Erythroblast (primary cell): ENCODE data around the gene DNAH10.

Source experiments
- DNase-seq, 2 experiments: peaks; one replicate each; lab custom pipeline; 2025; lab: John Stamatoyannopoulos, UW
- GATA1 ChIP-seq: IDR thresholded peaks from 2 replicates; pipeline ENCODE4 v1.6.1; 2011; ENCODE audit warnings: low read depth, mild to moderate bottlenecking, control low read depth, low read length, moderate library complexity
- POLR2A ChIP-seq: IDR thresholded peaks from 2 replicates; pipeline ENCODE4 v1.6.1; 2011; ENCODE audit warnings: mild to moderate bottlenecking, low read length

Gene DNAH10

DNA sequence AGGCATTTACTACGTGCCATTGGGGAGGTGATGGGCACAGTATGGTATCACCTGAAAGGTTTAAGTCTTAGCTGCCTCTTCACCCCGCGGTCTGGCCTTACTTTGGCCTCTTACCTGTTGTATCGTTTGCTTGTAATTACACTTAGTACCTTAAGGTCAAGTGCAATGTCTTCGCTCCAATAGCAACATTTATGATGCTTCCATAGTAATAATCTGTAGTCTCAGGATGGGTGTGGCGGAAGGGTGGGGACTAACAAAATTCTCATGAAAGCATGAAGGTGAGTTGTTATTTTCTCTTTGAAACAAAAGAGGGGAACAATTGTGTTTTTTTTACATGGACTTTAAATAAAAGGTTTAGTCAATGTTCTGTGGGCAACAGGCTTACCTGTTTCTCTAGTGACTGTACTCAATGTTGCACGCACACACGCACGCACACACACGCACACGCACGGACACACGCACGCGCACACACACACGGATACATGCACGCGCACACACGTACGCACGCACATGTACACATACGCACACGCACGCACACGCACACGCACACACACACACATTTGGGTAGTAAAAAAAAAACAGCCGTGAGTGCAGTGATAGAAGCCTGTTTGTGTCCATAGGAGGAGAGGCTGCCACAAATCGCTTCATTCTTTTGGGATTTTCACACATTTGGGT, 91.4 kb downstream of the DNAH10 start:
- TF ChIP-seq GATA1 = no peak
- TF ChIP-seq POLR2A = no peak
- DNase-seq = no peak

DNA sequence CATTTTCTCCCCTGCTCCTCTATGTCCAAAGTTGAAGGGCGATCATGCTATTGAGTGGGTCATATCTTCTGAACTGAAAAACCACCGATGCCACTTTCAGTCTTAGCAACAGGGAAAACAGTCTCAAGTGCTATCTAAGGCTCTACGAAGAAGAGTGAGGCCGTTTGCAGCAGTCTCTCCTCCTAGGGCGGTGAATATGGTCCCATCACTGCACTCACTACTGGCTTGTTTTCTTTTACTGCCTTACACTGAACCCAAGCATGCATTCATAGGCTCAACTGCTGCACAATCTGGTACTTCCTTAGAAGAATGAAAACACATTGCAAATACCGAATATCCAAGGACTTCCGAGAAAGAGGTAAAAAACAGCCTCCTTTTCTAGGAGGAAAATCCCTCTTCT, 92.1 kb downstream of the DNAH10 start:
- TF ChIP-seq GATA1 = no peak
- no peak for TF ChIP-seq POLR2A
- DNase-seq = no peak

DNA sequence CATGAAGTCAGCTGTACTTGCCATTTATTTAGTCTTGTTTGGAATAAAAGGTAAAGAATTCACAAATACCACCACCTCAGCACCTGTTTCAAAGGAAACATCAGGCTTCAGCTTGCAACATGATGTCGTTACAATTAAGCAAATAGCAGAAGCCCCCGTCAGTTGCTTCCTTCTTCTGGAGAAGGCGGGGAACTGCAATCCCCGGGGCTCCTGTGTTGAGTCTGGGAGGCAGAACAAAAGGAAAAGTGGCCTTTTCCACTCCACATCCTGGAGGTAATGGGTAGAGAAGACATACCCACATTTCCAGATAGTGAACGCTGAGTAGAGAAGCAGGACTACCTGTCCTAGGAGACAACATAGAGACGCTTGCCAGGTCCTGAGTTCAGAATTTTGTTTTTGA, 92.8 kb downstream of the DNAH10 start:
- no peak for DNase-seq

DNA sequence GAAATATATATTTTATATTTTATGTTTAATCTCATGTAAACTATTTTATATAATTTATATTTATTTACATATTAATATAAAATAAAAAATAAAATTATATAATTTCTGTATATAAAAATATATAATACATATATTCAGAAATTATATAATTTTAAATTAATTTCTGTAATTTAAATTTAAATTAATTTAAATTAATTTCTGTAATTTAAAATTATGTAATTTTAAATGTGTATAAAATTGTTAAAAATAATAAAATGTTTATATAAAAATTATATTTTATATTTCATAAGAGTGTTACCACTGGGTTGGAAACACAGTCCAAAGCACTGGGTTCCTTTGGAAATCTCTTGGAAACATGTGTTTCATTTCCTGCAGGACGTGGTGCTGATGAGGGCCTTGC, 94.6 kb downstream of the DNAH10 start:
- DNase-seq = no peak

More for the DNA sequence above, 92.8 kb downstream of the DNAH10 start:
- TF ChIP-seq GATA1 = no peak
- no peak for TF ChIP-seq POLR2A

DNA sequence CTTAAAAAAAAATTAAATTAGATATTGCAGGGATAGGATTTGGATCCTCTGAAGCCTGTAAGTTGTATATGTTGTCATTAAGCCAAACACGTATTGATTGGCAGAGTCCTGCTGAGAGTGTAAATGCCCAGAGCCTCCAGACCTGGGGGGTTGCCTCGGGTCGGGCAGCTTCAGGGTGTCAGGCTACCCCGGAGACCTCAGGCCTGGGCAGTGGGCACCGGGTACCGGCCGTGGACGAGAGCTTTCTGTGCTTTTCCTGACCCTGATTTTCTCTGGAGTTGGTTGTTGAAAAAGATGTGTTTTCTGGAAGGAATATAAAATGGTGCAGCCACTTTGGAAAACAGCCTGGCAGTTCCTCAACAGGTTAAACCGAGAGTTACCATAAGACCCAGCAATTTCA, 96.1 kb downstream of the DNAH10 start:
- DNase-seq = no peak
- no peak for TF ChIP-seq POLR2A
- TF ChIP-seq GATA1 = no peak

More for the DNA sequence above, 94.6 kb downstream of the DNAH10 start:
- TF ChIP-seq GATA1 (no peak), POLR2A (no peak)

DNA sequence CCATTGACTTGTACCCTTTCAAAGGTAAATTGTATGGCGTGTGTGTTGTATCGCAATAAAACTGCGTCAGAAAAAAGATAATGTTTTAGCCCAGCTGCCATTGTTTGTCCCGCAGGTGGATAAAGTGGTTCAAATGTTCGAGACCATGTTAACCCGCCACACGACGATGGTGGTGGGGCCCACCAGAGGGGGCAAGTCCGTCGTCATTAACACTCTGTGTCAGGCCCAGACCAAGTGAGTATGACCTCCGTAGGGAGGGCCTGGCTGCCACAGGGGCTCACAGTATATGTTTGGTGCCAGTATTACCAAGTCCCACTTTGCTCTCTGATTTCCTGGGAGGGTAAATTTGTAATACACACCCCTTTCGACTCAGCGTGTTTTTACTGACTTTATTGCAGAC, 96.9 kb downstream of the DNAH10 start:
- DNase-seq = no peak
- TF ChIP-seq POLR2A (no peak), GATA1 (no peak)

DNA sequence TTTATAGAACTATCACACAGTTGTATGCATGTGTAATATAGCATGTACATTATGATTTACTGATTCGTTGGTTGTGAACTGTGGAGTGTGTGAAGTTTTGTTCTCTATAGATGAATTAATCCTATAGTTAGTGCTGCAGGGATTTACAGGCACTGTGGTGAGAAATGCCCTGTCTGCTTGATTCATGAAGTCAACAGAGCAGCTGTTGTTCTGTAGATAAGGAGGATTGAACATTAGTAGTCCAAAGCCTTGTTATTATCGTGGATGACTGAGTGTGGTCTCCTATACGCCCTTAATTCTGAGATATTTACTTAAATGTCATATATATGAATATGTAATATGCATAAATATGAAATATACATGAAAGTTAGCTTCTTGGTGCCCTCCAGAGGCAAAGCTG, 98.3 kb downstream of the DNAH10 start:
- peak in 1 of 2 experiments; percentile 32 for DNase-seq
- no peak for TF ChIP-seq POLR2A
- no peak for TF ChIP-seq GATA1

DNA sequence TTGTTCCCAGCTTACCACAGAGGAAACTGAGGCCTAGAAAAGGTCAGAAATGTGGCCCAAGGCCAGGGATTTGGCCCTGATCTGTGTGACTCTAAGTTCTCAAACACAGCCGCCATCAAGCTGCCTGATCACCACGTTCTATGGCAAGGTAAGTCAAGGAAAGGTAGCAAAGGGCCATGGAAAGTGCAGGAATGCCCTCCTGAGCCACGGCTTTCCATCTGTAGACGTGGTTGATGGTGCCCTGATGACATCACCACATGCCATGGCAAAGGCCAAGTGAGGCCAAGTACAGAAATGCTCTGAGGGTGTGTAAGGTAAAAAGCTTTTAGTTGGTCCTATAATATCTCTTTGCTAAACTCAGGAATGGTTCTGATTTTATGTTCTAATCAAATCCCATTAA, 99.3 kb downstream of the DNAH10 start:
- TF ChIP-seq GATA1 = no peak
- TF ChIP-seq POLR2A = no peak
- no peak for DNase-seq

DNA sequence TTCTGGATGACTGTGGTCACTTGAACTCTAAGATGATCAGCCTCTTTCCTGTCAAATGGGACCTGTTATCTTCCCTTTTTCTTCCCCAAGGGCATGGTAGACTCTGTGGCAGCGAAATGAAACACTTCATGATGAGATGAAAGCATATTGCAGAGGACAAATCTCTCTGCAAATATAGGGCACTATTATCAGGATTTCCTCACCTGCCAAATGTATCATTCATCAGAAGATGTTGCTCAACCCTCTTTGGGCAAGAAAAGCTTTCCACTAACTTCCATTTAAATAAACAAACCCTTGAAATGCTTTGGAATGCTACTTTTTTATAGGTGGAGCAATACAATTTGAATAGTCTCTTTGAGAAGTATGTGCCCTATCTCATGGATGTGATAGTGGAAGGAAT, 105.0 kb downstream of the DNAH10 start:
- TF ChIP-seq GATA1 (no peak), POLR2A (no peak)
- no peak for DNase-seq

DNA sequence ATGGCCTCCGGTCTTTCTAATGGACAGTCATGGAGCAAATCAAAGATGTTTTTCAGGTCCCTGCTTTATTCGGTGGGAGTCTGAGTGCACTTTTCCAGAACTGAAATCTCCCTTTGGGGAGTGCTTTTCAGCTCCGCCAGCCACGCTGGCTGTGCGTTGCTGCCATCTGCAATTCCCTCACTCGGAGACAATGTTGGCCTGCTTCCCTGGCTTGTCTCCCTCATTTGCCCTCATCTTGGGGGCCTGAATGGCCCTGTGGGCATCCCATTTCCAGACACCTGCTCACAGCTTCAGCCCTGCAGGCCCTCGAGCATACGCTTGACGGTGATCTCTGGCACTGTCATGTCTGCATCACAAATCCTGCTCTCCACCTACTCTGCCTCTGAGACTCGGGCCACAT, 106.7 kb downstream of the DNAH10 start:
- DNase-seq = no peak
- TF ChIP-seq GATA1 (no peak), POLR2A (no peak)

DNA sequence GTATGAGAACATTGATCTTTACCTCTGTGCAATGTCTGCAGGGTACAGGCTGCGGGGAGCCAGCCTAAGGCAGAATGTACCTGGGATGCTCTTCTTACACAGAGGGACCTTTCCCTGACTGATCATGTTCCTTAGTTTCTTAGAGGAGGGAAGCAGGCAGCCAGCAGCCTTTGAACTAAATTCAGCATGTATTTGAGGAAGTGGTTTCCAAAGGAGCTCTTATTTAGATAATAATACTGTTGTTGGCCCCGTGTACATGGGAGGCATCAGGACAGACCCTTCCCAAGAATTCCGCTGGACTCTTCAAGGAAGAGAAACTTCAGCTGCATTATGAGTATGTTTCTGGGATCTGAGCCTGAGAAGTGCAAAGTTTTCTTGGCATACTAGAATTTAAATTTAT, 111.7 kb downstream of the DNAH10 start:
- DNase-seq = no peak
- no peak for TF ChIP-seq GATA1
- no peak for TF ChIP-seq POLR2A

DNA sequence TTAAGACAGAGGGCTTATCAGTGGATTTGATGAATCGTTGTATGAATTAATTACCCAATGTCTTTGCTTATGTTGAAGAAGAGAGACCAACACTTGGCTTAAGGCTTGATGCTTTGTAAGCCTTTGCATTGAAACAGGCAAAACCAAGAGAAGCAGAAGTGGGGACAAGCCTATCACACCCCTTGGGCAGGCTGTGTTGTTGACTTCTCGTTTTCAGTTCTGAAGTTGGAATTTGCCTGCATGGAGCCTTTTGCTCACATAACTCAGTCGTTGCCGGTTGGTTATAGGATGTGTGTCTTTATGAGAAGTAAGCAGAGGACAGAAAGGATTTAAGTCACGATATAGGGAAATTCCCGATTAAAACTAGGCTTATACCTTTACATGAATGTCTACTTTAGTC, 115.9 kb downstream of the DNAH10 start:
- TF ChIP-seq GATA1 = no peak
- no peak for TF ChIP-seq POLR2A
- DNase-seq = no peak

DNA sequence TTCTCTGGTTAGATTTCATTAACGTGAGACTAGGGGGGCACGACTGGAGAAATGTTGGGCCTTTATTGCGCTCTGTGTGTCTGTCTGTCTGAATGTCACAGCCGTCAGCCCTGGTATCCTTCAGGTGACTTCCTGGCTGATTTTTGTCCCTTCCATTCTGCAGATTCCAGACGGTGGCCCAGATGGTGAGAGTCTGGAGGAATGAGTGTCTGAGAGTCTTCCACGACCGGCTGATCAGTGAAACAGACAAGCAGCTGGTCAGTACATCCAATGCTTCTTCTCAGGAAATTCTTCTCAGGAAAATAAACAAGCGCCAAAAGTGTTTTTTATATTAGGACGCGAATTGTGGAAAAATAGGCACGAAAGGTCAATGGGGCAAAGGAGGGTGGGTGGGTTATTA, 117.0 kb downstream of the DNAH10 start:
- no peak for DNase-seq
- TF ChIP-seq GATA1 (no peak), POLR2A (no peak)

DNA sequence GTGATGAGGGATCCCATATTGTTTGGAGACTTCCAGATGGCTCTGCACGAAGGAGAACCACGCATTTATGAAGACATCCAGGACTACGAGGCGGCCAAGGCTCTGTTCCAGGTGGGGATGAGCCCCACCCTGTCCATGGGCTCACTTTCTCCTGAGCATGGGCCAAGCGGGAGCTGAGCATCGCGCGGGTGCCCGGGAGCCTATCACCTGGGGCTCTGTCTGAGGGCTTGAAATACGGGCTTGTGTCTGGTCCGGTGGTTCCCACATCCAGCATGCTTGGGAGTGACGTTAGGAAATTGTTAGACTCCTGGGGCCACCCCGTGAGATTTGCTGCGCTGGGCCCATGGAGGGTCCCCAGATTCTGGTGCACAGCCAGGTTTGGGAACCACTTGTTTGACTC, 117.6 kb downstream of the DNAH10 start:
- TF ChIP-seq POLR2A (no peak), GATA1 (no peak)
- no peak for DNase-seq

DNA sequence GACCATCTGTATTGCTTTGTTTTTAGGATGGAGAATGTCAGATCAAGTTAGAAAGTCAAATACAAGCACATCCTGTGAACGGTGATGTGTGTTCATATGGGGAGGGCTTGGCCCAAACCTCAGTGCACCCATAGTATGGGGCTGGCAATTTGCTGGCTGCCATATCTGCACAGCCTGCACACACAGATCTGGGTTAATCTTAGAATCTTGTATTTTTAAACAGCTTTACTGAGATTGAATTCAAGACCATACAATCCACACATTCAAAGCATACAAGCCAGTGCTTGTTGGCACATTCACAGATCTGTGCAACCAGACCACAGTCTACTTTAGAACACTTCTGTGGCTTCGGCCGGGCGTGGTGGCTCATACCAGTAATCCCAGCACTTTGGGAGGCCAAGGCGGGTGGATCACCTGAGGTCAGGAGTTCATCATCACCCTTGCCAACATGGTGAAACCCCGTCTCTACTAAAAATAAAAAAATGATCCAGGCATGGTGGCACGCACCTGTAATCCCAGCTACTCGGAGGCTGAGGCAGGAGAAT, 120.1 kb downstream of the DNAH10 start:
- no peak for DNase-seq
- TF ChIP-seq POLR2A (no peak), GATA1 (no peak)
